NCI-H146 treated with DMSO at 0.1 percent for 48 hours (cell line): Measurements from ENCODE around the gene PIK3C2G.

Source experiments
- DNase-seq: peaks from one replicate; lab custom pipeline; 2025; ENCODE audit not compliant: unreplicated experiment; lab: John Stamatoyannopoulos, UW

The PIK3C2G gene

DNA sequence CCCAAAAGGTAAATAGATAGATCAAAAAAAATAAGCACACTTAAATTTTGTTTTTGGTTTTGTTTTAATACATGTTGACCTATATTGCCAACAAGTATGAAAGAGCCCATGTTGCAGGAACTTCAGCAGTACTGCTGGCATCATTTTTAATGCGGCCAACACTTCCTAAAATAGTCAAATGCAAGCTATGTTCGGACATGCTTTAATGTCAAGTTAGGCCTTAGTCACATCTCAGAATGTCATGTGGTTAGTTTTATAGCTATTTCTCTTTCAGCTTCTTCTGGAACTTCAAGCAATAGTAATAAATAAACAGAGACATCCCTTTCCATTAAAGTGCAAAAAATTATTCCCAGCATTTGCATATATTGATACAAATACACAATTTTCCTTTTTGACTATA, 153.4 kb downstream of the PIK3C2G start:
- DNase-seq = no peak

DNA sequence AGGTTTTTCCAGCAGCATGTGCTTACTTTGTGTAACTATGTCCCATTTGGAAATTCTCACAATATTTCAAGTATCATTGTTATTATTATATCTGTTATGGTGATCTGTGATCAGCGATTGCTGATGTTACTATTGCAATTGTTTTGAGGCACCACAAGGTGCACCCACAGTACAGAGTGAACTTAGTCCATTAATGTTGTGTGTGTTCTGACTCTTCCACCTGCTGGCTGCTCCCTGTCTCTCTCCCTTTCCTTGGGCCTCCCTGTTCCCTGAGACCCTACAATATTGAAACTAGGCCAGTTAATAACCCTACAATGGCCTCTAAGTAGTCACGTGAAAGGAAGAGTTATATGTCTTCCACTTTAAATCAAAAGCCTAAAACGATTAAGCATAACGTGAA, 153.9 kb downstream of the PIK3C2G start:
- DNase-seq = no peak

DNA sequence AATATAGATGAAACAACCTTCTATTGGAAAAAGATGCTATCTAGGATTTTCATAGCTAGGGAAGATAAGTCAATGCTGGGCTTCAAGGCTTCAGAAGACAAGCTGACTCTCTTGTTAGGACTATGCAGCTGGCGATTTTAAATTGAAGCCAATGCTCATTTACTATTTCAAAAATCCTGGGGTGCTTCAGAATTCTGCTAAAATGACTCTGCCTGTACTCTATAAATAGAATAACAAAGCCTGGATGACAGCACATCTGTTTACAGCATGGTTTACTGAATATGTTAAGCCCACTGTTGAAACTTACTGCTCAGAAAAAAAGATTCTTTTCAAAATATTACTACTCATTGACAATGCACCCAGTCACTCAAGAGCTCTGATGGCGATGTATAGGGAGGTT, 155.1 kb downstream of the PIK3C2G start:
- no peak for DNase-seq

DNA sequence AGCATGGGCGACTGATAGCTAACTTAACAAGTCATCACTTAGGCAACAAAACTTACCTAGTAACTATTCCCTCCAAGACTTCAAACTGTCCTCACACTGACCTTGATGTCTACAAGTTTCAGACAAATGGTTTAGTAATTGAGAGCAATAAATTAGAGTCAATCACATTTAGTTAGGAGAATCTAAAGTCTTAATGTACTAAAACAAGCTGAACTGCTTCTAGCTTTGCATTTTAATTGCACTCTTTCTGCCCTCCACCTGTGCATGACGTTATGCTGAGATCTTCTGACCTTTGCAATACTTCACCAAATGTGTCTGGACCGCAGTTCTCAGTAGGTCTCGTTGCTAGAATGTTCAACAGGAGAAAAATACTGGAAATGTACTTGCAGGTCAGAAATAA, 158.0 kb downstream of the PIK3C2G start:
- no peak for DNase-seq

DNA sequence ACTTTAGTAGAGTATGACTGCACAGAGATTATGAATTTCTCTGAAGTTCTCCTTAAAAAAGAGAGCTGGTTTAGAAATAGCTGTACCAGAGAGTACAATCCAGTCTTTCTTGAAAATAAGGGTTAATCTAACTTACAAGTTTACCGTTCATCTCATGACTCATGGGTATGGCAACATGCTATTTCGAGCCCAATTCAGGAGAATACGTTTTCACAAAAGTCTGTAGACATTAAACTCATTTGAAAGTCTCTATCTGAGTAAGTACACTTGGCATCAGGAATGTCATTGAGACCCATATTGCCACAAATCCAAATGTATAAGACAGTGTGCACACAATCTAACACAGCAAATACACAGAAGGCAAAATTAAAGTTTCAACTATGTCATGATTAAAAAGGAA, 160.5 kb downstream of the PIK3C2G start:
- DNase-seq = no peak

DNA sequence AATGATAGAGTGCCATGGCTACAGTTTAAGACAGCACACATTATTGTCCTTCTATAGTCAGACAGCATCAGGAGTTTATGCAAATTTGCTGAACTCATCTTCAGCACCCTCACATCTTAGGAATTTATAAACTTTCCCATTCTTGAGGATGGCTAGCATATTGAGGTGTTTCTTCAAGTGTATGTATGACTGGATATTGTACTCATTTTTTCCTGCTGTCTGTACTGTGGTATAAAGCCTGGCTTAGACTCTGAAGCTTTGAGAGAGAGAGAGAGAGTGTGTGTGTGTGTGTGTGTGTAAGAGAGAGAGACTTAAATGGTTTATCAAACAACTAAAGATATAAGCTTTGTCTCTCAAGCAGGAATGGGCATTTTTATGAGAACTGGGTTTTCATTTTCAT, 161.6 kb downstream of the PIK3C2G start:
- DNase-seq = no peak

DNA sequence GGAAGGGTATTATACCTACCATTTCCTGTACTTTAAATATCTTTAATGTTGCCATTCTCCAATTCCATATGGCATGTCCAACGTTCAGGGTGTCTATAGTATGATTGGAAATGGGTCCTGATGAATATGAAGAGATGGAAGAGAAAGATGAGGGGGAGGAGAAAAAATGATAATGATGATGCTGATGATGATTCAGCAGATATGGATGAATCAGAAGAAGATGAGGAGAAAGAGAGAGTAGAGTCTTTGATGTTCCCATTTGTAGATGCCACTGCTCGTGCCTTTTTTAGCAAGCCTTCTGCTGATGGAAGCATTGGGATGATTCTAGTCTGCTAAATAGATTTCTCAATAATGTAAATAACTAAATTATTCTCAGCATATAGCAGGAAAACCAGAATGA, 163.5 kb downstream of the PIK3C2G start:
- no peak for DNase-seq

DNA sequence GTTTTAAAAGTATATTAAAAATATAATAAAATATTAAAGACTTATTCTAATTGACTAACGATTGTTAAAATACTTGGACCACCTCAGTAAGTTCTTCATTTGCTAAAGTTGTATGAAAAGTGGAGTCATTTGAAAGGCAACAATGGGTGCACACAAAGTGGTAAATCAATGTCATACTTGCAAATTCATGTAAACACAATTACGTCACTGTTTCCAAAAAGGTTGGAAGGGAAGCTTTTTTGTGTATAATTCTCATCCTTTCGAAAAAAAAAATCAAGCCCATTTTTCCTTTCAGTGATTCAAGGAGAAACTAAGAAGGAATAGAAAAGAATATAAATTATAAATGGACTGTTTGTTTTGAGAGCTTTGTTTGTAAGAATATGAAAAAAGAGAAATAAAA, 166.2 kb downstream of the PIK3C2G start:
- no peak for DNase-seq

DNA sequence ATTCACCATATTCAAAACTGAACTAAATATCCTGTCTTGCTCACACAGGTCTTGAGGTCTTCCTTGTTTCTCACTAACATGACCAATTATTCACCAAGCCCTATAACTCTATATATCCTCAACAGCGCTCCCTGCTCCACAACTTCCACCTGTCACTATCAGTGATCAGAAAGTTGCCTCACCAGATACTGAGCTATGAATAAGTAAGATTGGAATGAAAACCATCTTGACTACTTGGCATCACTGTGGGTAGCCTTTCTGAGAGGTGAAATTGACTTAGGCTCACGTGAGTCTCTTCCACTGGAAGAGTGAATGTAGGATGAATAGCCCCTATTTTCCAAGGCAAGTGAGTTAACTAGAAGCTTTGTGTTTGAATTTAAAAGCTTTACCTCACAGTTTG, 167.1 kb downstream of the PIK3C2G start:
- DNase-seq = no peak

DNA sequence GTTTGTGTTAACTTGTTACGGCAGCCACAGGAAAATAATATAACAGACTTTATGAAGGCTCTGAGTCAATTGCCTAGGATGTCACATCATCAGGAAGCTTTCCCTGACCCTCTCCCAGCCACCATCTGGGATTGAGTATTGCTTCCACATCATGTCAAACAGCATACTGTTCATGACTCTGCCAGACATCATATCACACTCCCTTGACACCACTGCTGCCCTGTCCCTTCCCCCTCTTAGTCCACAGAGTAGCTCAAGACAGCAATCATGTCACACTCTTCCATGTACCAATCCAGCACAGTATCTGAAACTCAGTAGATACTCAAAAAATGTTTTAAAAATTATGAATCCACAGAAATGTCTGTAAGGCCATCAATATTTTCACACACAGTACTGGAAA, 168.0 kb downstream of the PIK3C2G start:
- no peak for DNase-seq

DNA sequence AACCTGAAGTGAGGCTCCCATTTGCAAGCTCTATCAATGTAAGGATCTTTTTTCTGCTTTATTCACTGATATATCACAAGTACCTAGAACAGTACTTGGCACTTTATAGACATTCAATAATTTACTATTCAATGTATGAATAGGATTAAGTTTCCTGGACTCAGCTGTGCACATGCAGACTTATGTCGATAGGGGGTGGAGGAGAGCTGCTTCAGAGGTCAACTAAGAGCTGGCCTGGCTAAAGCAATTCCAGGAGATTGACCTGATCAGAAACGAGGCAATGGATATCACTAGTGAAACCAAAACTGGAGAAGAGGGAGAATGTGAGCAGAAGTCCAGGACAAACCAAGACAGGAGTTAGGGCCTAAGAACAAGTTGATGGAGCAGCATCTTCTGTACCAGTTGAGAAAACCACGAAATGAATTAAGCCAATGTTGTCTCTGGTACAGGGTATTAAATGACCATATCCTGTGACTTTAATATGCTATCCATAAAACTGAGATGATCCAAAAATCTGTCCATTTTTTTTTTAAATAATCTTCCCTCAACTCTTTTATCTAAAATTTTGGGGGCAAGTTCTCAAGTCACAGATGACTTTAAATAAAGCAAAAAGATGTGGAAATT, 169.2 kb downstream of the PIK3C2G start:
- DNase-seq = peak; percentile 83

DNA sequence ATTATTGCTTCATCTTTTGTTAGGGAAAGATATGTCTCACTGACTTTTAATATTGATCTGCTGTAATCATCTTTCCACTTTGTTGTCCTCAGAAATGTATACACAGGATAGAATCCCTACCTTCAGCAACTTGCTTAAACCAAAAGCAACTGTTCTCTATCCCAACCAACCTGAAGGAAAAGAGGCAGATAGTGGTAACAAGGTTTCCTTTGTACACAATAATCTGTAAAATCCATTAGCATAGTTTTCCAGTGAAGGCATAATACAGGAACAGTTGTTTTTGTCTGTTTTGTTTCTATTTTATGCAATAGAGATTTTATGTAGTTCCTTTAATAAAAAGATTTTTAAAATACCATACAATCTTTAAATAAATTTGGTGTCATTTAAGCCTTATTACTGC, 170.5 kb downstream of the PIK3C2G start:
- no peak for DNase-seq

DNA sequence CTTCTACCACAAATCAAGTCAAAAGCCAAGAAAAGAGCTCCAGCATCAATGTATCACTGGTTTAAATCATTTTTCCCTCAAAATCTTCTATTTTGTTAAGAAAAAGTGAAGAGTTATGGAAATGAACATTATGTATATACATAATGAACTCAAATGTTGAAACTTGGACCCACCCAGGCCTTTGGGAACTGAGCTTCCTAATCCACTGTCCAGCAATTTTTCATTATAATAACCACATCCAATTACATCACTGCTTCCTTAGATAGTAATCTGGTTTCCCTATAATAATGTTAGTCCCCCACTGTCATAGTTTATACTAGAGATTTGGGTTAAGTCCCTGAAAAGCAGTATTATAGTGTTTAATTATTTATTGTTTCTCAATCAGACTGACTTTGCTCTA, 170.9 kb downstream of the PIK3C2G start:
- no peak for DNase-seq

DNA sequence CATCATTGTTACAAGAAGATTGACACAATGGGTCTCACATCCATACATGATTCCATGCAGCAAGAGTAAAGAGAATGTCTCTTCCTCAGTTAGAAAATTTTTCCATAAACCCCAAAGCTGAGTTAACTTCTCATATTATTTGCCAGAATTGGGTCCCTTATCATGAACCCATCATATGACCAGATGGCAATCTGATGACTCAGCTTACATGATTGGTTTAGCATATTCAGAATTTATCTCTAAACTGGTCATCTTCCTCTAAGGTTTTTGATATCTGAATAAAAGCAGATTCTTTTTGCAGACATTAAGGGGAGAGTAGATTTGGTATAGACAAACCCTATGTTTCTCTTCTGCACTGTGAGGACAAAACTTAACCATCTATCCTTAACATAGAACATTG, 174.9 kb downstream of the PIK3C2G start:
- no peak for DNase-seq

DNA sequence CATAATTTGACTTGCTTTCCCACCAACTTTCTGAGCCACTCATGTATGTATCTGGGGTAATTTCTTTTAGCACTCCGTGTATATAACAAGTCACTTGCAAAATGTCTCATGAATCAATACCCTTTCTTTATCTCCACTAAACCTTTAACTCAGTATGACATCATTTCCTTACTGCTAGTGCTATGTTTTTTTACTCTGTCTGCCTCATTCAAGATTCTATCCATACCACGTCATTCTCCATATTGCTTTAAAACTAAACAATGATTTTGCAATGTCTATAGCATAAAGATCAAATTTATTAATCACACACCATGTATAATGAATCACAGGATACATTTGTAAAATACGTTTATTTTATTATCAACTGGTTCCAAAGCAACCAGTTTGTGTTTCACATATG, 178.2 kb downstream of the PIK3C2G start:
- DNase-seq = no peak

DNA sequence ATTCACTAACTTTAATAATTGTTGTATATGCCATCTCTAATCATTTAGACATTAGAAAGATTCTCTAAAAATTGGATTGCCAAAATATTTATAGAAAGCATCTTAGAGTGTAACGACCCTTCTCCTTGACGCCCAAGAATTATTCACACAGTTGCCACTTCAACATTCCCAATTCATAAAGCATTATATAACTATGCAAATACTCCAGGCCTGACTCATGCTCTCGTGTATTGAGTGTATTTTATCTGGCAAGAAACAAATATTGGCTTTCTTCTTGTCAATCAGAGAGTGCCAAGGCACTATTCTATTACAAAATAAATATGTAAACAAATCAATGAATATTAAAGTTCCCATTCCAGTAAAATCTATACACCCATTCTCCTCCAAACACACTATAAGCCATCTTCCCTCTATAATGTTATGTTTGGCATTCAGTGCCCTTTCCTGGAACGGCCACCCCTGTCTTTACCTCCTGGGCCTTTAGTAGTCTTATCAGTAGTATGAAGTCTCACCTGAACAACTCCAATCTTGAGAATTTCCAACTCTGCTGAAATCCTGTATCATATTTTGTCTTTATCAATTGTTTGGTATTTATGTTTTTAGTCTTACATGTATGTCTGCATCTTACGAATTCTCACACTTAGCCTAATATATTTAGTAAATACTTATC, 182.6 kb downstream of the PIK3C2G start:
- peak; percentile 45 for DNase-seq

DNA sequence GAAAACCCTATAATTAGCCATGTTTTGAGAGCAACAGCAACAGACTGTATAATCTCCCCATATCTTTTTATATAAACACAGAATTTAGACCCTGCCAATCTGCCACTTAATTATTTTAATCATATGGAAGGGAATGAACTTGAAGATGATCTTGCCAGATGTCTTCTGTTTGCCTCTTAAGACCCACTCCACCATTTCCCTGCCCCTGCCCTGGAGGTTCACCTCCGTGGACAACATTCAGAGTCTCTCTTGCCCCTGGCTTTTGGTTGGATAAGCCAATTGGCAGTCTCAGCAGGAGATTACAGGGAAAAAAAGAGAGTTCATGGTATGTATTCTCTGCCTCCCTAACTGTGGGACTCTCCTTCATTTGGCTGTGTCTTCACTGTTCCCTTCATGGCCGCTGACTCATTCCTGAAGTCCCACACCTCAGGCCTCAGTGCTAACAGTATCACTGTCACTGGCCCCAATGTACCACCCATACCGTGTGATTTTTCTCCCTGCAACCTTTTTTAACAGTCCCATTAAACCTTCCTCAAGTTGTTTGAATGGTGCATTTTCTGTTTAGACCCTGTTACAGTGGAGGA, 184.8 kb downstream of the PIK3C2G start:
- DNase-seq = peak; percentile 48

DNA sequence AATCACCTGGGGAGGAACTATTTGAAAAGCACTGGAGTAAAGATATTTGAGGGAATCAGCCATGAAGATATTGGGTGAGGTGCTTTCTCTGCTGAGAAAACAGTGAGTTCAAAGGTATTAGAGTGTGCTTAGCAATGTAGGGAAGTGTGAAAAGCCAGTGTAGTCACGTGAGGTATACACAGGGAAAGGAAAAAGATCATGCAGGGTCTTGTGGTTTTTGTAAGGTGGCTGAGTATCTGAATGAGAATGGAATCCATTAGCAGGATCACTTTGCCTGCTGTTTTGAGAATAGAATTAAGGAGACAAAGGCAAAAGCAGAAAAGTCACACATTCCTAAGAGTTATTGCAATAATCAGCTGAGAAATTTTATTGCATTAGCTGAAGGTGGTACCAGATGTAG, 193.0 kb downstream of the PIK3C2G start:
- DNase-seq = no peak

DNA sequence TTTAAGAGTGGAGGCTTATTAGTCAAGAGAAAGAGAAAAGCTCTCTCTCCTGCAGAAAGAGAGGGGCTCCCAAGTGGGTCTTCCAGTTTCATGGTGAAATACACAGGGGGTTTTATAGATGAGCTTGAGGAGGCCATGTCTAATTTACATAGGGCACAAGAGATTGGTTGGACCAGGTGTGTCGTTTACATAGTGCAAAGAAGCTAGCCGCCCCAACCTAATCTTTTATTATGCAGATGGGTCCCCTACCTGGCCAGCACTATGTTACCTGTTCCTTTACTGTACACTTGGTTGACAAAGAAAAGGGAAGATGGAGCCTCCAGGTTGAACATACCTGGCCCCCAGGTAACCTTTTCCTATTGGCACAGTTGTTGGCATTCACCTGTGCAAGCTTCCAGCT, 195.0 kb downstream of the PIK3C2G start:
- DNase-seq = peak; percentile 50

DNA sequence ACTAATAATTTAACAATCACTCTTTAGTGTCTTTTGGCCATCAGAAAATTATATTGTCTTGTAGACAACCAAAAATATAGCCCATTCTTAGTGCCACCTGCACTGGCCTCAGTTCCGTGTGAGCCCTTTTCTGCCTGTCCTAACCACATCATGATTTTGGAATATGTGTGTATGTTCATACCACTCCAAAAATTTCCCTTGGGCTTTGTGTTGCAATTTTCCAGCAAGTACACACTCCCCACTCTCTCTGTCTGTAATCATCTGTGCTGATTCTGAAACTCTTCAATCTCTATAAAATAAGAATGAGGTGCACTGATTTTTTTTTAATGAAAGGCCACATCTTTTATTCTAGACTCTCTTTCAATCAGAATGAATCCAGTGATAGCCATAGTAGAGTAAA, 196.0 kb downstream of the PIK3C2G start:
- no peak for DNase-seq

DNA sequence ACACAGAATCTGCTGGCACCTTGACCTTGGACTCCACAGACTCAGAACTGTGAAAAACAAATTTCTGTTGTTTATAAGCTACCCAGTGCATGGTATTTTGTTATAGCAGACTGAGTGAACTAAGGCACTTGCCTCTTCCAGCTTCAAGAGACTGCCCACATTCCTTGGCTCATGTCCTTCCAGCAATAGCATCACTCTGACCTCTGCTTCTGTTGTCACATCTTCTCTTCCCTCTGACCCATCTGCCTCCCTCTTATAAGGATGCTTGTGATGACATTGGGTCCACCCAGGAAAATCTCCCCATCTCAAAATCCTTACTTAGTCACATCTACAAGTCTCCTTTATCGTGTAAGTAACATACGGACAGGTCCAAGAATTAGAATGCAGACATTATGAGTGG, 200.4 kb downstream of the PIK3C2G start:
- no peak for DNase-seq

DNA sequence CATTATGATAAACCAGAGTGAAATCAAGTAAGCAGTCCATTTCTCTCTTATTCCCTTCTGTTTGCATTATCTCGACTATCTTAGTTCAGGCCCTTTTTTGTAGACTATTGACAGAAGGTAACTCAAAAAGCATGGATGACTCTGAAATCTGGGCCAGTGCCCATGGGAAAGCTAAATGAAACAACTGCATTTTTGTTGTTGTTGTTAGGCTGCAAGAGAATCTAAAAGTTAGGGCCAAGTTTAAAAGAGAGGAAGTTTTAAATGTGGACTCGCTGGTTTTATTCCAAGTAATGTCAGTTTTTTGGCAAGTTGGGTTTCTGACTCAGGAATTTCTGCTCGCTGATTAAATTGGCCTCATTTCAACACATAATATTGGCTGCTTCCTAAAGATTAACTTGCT, 201.1 kb downstream of the PIK3C2G start:
- DNase-seq = no peak
